DMS153 treated with DMSO at 0.1 percent for 48 hours (cell line): ENCODE results near the gene RORB.
"Not testable (repeated sequence)": the region's sequence is repeated elsewhere in the genome, so short reads cannot be mapped to it uniquely, and the experiment has no call there.

Experiments used
- DNase-seq: peaks from one replicate; lab custom pipeline; 2025; ENCODE audit not compliant: unreplicated experiment; lab: John Stamatoyannopoulos, UW

The RORB gene

DNA sequence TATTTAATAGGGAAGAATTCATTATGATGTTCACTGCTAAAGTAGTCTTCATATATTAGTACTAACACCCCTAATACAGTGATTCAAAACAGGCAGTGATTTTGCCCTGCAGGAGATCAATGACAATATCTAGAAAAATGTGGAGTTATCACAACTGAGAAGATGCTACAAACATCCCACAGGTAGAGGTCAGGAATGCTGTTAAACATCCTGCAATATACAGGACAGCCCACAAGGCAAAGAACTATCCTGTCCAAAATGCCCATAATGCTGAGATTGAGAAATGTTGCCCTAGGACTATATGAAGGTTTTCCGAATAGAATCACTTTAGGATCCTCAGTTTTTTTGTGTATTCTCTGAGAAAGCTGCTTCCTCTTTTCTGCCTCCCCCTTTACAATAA lies 15.3 kb downstream of the RORB start:
- no peak for DNase-seq

DNA sequence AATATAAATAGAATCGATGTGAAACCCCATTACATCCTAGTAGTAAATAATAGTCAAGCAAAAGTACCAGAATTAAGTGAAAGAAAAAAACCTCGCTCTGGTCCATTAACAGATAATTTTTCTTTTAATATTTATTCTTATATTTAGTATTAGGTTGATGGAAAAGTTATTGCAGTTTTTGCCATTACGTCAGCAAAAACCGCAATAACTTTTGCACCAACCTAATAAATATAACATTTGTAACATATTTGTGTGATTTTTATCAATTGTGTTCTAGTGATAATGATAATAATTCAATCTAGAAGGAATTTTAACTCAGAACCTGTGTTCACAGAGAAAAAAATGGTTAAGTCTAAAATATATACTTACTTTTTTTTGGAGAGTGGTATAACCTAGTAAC lies 16.1 kb downstream of the RORB start:
- no peak for DNase-seq

DNA sequence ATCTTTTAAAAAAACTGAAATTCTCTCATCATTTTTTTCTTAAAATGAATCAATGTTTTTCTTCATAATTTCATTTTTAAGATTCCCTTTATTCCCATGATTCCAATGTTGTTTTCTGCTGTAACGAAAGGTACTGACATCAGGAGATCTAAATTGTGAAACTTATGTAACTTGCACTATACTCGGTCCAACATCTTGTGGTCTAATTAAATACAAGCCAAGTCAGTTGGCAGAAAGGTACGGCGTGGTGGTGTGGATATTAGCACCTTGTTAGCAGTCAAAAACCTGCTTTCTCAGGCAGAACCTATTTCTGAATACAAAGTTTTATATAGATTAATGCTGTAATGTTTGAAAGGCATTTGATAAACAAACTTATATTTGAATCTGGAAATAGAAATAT lies 20.1 kb downstream of the RORB start:
- no peak for DNase-seq

DNA sequence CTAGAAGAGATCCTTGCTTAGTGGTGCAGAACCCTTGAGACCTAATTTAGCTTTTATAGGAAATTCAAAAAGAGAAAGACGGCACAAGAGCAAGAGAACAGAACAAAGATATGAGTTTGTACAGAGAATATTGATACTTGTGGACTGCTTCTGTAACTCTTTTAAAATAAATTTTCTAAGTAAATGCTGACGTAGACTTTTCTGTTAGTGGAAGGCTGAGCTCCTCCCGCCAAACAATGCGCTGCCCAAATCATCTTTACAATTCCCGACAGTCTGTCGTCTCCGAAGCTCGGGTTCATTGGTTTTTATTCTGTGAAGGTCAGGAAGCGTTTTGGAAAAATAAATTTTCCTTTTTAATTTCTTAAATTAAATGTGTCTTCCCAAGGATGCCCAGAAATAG lies 22.3 kb downstream of the RORB start:
- no peak for DNase-seq

DNA sequence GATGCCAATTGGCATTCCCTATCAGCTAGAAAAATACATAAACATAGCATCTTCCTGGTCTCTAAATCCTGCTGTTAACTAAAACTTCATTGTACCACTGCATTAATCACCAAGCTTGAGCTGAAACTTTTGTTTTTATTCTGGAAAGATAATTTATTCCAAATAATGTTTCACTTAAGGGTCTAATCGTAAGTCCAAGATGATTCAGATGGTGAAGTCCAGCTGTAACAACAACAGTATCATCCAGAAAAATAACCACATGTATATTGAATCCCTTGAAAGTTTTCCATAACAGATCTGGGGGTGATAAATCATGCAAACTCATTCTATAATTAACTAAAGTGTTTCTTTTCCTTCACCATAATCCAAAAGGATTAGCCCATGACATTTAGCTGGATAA lies 23.9 kb downstream of the RORB start:
- DNase-seq, result no peak

DNA sequence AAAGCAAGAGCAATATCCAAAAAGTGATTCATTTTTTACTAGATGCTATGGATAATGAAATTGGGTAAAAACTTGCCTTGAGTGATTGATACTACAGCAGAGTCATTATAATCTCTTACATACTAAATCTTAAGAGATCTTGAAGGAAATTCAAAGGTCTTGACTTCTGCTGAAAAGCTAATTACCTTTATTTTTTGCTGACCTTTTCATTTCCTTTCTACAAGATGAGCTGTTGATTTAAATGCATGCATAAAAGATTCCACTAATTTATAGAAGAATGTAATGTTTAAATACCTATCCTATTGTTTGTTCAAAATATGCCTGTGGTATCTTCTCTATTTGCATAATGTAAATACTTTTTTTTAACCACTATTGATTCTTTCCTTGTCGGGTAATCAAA lies 27.2 kb downstream of the RORB start:
- no peak for DNase-seq

DNA sequence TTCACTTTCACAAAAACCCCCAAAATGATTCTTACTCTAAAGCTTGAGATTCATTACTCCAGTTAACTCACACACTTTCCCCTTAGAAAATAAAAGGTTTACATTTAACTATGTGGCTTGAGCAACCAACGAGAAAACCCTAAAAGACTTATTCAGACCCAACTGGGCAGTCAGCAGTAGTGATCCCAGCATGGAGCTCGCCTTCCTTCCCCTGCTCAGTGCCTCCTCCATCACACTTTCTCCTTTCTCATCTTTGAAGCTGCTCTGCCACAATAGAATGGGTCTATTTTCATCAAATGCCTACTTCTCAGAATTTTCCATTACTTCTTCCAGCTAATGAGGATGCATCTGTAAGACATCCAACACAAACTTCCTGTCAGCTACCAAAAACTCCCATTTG lies 29.1 kb downstream of the RORB start:
- no peak for DNase-seq

DNA sequence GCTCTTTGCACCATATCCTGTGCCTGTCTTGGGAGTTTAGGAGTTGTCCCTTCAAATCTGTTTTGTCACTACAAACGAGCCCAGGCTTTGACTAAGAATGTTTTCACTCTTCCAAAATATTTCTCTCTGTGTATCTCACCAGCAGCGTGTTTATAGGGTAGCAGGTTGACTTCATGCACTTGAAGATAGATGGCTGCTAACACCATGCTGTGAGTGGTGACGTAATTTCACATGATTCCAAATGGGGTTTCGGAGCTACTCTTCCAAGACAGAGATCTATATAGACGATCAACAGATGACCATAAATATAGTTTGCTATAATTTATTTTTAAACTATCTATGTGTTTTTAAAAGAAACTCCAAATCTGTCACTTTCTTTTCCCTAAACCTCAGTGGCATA lies 30.6 kb downstream of the RORB start:
- DNase-seq, result no peak

DNA sequence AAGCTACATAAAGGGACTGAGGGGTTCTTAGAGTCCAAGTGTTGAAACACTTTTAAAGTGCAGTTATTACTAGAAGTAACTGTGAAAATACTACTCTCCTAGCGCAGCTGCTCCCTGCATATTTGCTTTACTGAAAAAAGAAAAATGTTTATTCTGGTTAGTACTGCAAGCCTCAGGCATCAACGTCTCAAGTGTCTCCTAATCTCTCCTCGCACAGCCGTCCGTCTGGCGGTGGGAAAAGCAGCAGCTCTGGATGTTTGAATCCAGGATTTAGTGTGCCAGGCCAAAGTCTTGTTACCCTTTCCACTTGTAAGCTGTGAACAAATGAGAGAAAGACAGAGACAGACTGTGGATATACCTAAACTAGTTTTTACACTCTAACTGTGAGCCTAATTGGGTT lies 31.1 kb downstream of the RORB start:
- DNase-seq, result no peak

DNA sequence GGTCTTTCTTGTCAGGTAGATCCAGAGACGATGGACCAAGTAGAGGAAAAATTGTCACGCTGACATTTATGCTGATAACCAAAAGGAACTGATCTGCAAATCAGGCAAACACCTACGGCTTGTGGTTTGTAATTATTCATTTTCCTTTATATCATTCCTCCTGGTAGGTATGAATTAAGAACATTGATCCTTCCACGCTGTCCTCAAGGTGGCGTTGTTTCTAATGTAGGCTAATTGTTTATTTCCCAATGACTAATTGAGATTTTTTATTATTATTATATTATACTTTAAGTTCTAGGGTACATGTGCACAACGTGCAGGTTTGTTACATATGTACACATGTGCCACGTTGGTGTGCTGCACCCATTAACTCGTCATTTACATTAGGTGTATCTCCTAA lies 33.3 kb downstream of the RORB start:
- not testable (repeated sequence) for DNase-seq

DNA sequence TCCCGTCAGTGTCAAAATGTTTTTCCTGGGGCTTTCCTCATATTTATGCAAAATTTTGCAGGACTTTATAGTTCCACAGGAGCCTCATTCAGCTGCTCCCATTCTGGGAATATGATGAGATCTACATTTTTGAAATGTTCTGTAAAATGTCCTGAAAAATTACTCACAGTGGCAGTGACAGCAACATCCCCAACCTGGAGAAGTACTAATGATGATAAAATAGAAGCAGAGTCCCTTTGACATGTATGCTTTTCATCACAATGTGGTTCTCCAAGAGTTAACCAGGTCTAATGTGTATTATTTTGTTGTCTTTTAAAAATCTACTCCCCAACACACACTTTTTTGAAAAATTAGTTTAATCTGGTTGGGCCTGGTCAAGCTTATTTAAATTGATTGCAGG lies 36.1 kb downstream of the RORB start:
- DNase-seq, result no peak

DNA sequence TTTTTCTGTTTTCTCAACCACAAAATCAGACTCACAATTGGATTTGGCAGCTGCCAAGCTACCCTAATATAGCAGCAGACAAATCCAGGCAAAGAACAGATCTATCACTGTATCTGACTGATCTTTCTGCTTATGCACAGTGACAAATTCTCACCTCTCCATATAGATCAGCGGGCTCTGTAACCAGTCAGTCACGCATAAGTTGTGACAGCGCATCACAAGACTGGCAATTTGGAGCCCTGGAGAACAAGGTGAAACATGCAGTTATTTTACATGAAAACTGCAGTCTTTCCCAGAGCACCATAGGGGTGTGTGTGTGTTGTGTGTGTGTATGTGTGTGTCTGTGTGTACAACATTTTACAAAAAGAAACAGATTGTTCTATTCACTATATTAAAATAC lies 37.7 kb downstream of the RORB start:
- DNase-seq, result no peak

DNA sequence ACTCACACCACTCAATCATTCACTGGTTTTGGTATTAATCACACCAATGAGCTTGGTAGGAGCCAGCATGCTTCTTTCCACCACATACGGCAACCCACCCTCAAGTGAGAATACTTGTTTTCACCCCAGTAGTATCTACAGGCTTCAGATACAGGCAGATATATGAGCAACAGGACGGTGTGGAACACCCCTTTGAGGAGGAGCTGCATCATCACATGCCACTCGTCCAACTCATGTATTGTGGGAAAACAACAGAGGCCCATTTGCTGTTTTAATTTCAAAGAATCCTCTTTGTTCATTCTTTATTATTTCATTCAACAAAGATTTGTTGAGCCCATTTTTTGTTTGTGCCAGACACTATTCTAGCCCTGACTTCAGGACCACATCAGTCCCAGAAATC lies 46.0 kb downstream of the RORB start:
- DNase-seq, result no peak

DNA sequence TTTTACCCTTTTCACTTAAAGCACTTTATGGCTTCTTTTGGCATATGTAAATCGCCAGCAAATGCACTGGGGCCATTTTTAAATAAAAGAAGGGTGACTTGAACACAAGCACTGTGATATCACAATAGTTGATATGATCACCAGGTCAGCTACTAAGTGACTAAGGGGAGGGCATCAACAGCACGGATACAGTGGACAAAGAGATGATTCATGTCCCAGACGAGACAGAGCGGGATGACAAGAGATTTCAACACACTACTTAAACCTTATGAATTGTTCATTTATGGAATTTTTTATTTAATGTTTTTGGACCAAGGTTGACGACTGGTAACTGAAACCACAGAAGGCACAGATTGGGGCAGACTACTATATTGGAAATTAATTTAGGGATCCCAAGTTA lies 54.1 kb downstream of the RORB start:
- DNase-seq, result no peak

DNA sequence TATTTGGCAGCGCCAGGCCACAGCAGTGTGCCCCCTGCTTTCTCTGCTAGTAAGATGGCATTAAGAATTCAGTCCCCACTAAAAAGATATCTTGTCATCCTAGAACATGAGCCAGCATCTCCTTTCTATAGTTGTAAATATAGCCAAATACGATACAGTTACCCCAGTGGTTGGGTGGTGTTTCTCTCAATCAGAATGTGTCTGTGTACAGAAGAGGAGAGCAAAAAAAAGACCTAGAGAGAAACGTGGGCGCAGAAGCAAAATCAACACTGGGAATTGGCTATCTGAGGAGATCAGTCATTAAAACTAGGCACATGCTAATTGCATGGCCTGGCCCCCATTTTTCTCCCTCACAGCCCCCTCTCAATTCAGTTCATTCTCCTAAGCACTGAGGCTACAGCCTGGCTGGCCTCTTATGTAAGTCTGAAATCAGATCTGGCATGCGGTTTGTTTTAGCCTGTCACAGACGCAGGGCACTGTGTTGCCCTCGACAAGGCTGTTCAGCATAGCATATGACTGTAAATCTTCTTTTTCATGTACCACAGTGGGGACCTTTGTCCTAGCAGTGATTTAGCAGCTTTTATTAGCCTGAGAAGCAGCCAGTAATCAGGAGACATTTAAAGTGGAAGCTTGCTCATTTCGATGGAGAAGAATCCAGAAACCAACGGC lies 57.8 kb downstream of the RORB start:
- DNase-seq, result no peak

DNA sequence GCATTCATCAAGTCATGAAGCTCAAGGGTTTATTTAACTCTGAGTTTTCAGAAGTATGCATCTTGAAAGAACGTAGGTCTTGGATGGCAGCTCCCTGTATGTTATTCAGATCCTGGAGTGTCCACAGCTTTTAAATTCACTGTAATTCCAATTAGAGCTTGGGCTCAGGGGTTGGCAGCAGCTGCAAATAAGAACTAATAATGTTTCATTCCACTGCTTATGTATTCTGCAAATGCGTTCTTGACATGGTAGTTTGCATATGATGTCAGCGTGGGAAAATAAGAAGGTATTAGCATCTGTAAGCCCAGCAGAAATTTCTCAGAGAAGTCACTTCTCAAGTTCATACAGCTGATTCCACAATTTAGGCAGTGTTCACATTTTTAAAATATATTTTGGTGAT lies 58.4 kb downstream of the RORB start:
- no peak for DNase-seq

DNA sequence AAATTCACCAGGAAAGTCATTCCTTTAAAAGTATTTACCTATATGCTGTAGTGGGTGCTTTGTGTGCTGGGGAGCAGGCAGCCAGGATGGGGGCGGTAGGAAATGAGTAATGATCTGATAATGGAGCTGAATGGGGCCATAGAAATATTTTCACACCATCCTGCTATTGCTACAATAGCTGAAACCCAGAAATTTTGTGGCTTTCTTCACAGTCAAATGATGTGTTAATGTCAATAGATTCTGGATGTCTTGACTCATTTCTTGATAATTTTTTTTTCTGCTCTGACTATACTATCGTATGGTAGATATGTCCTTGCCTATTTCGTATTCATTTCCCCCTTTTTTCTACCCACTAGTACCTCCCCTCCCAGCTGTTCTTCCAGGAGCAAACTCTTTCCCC lies 59.5 kb downstream of the RORB start:
- DNase-seq, result no peak

DNA sequence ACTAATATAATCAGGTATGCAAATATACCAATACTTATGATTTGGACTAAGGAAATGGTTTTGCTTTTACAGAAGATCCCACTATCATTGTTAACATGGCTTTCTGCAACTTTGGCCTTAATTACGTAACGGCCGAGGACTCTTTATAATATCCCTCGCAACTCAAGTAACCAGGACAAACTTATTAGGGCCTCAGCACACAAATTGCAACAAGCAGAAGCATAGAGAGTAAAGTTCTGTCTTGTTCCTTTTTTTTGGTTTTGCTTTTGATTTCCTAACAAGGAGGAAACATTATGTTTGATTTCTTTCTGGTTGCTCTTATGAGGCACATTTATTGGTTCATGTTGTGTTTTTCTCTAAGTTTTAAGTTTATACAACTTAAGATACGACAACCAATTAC lies 60.4 kb downstream of the RORB start:
- no peak for DNase-seq

DNA sequence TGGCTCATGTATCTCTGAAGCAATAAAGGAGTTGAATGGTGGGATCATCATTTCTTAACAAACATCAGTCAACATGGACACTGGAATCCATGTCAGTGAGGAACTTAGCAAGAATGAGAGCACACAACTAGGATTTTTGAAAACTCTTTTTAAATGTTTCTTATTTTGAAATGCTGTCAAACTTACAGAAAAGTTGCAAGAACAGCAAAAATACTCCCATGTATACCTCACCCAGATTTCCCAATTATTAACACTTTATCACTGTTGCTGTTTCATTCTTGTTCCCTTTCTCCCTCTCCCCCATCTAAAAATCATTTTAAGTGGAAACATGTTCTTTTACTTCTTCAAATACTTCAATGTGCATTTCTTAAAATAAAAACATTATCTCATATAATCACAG lies 65.5 kb downstream of the RORB start:
- DNase-seq, result no peak

DNA sequence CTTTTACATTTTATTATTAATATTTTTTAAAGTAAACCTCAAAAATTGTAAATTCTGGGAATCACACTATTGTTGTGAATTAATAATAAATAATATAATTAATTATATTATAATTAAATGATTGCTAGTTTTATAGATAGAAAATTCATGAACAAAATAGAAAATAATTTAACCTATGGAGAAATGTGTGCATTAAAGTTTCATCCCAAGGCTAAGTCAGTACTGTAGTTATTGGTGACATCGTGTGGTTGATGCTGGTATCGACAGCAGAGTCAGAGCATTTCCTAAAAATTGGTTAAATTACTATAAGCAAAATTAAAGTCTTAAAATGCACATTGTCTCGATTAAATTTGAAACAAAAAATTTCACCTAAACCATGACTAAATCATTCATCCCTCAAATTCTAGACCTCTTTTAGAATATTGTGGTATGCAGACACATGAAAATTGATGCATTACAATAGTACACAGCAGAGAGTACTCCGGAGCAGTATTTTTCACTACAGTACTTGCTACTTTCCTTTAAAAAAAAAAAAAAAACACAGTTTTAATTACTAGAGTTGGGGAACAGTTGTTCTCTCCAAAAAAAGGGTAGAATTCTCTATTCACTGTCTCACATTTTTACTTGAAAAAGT lies 73.9 kb downstream of the RORB start:
- DNase-seq, result no peak

DNA sequence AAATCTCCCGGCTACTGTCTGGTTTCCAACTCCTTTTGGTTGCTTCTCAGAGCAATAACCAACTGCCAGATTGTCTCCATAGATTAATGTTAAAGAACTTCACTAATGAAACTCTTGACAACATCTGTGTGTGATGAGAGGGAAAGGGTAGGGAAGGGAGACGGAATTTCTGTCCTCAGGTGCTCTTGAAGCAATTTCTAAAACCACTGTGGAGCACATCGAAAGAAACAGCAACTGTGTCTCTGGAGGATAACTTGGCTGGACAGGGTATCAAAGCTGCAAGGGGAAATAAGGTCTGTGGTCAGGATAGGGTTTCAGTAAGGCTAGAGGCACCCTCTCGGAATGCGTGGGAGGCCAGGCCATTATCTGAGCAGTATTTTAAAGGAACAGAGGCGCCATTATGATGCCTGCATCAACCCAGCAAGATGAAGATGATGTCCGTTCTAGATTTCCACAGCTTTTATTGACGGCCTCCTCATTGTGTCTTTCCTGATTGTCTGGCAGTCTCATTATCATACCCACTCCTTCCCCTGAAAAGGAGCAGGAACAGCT lies 76.6 kb downstream of the RORB start:
- no peak for DNase-seq

DNA sequence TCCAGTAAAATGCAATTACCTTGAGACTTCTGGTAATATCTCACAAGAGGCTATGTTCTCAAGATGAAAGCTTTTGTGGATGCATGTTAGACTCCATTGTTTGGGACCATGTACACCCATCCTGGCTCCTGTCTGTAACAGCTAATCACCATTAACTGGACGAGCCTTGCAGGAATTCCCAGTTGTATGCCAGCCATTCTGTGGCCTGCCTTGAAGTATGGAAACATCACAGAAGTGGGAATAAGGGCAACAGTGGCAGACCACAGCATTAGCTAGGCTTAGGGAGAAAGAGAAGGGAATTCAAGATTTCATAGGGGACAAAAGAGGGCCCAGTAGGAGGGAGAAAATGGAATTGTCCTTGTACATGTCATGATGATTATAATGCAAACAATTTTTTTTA lies 79.0 kb downstream of the RORB start:
- no peak for DNase-seq

DNA sequence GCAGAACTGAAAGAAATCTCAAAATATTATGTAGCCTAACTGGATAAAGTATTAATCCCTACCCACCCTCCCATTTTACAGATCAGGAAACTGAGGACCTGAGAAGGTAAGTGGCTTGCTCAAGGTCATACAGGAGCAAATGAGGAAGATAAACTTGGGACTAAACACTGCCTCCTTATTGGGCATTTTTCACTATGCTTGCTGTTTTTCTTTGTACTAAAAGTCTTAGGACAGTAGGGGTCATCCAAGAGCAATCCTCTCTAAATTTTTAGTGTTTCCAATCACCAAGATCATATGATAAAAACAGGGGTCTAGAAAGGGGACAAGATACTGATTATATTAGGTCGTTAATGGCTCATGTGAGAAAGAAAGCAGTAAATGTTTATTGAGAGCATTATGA lies 80.8 kb downstream of the RORB start:
- no peak for DNase-seq
